Glutamatergic neuron (in vitro differentiated cells): ENCODE data around the gene SRC. TPM values are rescaled to one million over a fixed set of nuclear protein-coding genes. Genes with fewer than 3 reads are reported as not detected.

Source experiments
- DNase-seq: peaks from one replicate; pipeline ENCODE4 v3.0.0; 2022
- H3K27ac Mint-ChIP-seq: one replicate; pipeline ENCODE4 v1.8.0; 2020; ENCODE audit warnings: mild to moderate bottlenecking, mixed read lengths, inconsistent platforms; ENCODE audit not compliant: unreplicated experiment
- H3K27me3 Mint-ChIP-seq: one replicate; pipeline ENCODE4 v1.8.0; 2020; ENCODE audit warnings: mild to moderate bottlenecking, moderate library complexity, mixed read lengths, inconsistent platforms; ENCODE audit not compliant: unreplicated experiment
- H3K36me3 Mint-ChIP-seq: one replicate; pipeline ENCODE4 v1.8.0; 2020; ENCODE audit warnings: mild to moderate bottlenecking, mixed read lengths, inconsistent platforms; ENCODE audit not compliant: unreplicated experiment
- H3K4me1 Mint-ChIP-seq: one replicate; pipeline ENCODE4 v1.8.0; 2020; ENCODE audit warnings: mild to moderate bottlenecking, low read depth, mixed read lengths, inconsistent platforms; ENCODE audit not compliant: unreplicated experiment
- H3K4me3 Mint-ChIP-seq: one replicate; pipeline ENCODE4 v1.8.0; 2020; ENCODE audit warnings: mild to moderate bottlenecking, mixed read lengths, inconsistent platforms; ENCODE audit not compliant: unreplicated experiment
- H3K9me3 Mint-ChIP-seq: one replicate; pipeline ENCODE4 v1.8.0; 2020; ENCODE audit warnings: mild to moderate bottlenecking, moderate library complexity, mixed read lengths, inconsistent platforms; ENCODE audit not compliant: unreplicated experiment
- total RNA-seq: library from RNA; stranded (reverse); fragmentation: NEBNext Ultra II Directional; extraction: Animal tissue kit (Norgen Biotek cat#: 25700); gene quantifications from one replicate; pipeline ENCODE4 v1.2.1, GENCODE V29; 2021; ENCODE audit not compliant: unreplicated experiment
- TF ChIP-seq, protein P1 (sequence below): fragments of 200-600 bp; sonication (generic); IDR thresholded peaks from one replicate; pipeline ENCODE4 v1.5.0; 2021; ENCODE audit not compliant: partially characterized antibody, unreplicated experiment

Gene SRC
- total RNA-seq, 1 donor from 2014 or later: 39.2 TPM

DNA sequence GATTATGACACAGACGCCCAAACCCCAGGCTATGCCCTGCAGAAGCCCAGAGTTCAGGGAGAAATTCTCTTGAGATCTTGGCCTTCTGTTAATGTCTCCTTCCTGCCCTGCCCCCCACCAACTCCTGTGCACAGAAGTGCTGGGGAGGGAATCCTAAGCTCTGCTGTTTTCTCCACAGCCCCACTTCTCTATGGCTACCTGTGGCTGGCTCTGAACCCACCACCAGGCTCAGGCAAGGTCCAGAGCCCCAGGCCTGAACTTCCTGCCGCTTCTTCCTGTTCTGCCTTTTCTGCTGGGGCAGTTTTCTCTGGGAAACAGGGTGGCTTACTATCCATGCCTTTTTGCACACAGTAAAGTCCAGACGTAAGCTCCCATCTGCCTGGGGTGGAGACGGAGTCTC is 97.7 kb downstream of the SRC start:
- Mint-ChIP-seq H3K9me3 (peaks cover 5% of the 10 kb centered on the region), H3K36me3 (peaks cover 3% of the 10 kb centered on the region), H3K4me1 (peaks cover 2% of the 10 kb centered on the region), H3K27ac (no peak overlapping the region), H3K27me3 (peaks cover 10% of the 10 kb centered on the region), H3K4me3 (no peak overlapping the region)
- TF ChIP-seq, protein P1, sequence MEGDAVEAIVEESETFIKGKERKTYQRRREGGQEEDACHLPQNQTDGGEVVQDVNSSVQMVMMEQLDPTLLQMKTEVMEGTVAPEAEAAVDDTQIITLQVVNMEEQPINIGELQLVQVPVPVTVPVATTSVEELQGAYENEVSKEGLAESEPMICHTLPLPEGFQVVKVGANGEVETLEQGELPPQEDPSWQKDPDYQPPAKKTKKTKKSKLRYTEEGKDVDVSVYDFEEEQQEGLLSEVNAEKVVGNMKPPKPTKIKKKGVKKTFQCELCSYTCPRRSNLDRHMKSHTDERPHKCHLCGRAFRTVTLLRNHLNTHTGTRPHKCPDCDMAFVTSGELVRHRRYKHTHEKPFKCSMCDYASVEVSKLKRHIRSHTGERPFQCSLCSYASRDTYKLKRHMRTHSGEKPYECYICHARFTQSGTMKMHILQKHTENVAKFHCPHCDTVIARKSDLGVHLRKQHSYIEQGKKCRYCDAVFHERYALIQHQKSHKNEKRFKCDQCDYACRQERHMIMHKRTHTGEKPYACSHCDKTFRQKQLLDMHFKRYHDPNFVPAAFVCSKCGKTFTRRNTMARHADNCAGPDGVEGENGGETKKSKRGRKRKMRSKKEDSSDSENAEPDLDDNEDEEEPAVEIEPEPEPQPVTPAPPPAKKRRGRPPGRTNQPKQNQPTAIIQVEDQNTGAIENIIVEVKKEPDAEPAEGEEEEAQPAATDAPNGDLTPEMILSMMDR: no peak
- no peak for DNase-seq

DNA sequence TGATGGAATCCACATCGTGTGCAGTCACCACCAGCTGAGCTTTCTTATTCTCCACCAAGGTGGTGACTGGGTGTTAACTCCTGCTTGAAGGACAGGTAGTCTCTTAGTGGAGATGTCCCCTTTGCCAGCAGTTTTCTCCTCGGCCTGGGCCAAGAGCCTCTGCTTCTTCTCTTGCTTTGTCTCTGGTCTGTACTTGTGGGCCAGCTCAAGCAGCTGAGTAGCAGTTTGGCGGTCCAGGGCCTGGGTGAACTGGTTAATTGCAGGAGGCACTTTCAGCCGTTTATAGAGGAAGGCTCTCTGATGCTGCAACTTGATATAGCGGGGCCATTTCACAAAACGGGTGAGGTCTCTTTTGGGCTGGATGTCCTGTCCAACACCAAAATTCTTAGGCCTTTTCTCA is 99.1 kb downstream of the SRC start:
- H3K4me3 Mint-ChIP-seq: no peak overlapping the region
- no peak for DNase-seq
- H3K9me3 Mint-ChIP-seq: peaks cover 5% of the 10 kb centered on the region
- H3K27ac Mint-ChIP-seq: no peak overlapping the region
- TF ChIP-seq, protein P1: no peak
- H3K4me1 Mint-ChIP-seq: no peaks in the 10 kb centered on the region
- H3K27me3 Mint-ChIP-seq: peaks cover 4% of the 10 kb centered on the region
- peaks cover 3% of the 10 kb centered on the region for H3K36me3 Mint-ChIP-seq

DNA sequence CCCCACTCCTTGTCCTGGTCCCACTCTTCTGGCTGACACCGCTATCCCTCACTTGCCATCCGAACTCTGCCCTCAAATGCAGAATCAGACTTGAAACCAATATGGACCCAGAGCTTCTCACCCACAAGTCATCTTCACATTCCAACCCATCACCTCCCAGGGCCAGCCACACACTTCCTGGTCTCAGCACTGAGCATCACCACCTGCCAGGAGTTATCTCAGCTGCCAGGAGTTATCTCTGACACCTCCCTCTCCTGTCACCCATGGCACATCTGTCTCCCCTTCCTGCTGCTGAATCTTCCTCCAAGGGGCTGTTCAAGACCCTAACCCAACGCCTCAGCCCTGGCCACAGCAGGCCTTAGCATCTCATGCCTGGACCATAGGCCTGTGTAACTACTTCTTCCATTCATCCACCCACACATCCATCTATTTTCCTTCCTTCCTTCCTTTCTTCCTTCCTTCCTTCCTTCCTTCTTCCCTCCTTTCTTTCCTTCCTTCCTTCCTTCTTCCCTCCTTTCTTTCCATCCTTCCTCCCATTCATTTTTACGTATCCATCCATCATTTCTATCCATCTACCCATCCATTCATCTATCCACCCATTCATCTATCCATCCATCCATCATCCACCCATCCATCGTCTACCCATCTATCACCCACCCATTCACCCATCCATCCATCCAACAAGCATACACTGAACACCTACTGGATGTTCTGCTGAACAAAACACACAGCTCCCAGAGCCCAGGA is 100.5 kb downstream of the SRC start:
- Mint-ChIP-seq H3K9me3 (peaks cover 2% of the 10 kb centered on the region), H3K4me1 (no peaks in the 10 kb centered on the region), H3K36me3 (peaks cover 3% of the 10 kb centered on the region), H3K27me3 (peaks cover 2% of the 10 kb centered on the region), H3K4me3 (no peak overlapping the region), H3K27ac (peak overlapping the region; percentile 41)
- DNase-seq: no peak
- TF ChIP-seq, protein P1: no peak

DNA sequence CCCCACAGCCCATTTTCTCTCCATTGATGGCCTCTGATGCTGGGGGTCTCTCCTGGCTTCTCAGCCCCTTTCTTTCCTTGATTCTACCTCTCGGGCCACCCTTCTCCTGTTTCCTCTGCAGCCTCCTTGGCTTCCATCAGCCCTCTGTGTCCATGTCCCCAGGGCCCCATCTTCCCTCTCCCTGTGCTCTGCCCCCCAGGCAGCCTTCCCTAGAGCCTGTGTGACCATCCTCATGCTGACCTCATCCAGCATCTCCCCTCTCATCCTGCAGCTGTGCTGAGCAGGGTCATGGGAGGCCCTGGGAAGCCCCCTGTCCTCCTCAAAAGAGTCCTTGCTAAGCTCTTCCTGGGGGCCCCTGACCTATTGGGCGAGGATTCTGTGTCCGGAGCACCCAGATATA is 101.7 kb downstream of the SRC start:
- H3K36me3 Mint-ChIP-seq: peaks cover 3% of the 10 kb centered on the region
- TF ChIP-seq, protein P1: no peak

DNA sequence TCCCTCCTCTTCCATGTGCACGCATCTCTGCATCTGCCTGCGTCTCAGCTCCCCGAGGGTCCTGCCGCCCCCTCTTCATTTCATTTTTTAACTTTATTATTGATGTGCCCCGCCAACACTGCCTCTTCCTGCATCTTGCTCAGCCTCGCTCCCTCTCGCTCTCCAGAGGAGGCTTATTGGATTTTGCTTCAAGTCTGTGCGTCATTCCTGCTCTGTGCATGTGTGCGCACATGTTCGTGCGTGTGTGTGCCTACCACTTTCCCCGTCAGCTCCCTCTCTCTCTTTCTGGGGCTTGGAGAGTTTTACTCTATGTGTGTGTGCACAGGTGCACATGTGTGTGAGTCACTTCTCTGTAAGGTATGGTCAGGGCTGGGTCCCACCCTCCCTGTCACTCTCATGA is 103.3 kb downstream of the SRC start:
- Mint-ChIP-seq H3K4me1 (peaks cover 10% of the 10 kb centered on the region), H3K27ac (no peak overlapping the region), H3K36me3 (peaks cover 4% of the 10 kb centered on the region), H3K9me3 (peaks cover 8% of the 10 kb centered on the region), H3K4me3 (no peak overlapping the region), H3K27me3 (peaks cover 2% of the 10 kb centered on the region)
- DNase-seq: no peak
- TF ChIP-seq, protein P1: no peak

More for the DNA sequence above, 101.7 kb downstream of the SRC start:
- DNase-seq: no peak
- Mint-ChIP-seq H3K27me3 (peaks cover 2% of the 10 kb centered on the region), H3K9me3 (peaks cover 2% of the 10 kb centered on the region), H3K27ac (no peak overlapping the region), H3K4me1 (no peaks in the 10 kb centered on the region), H3K4me3 (no peak overlapping the region)
